HCT116 (cell line): ENCODE results near the gene GRIP2. TPM values are rescaled to one million over a fixed set of nuclear protein-coding genes. Genes with fewer than 3 reads are reported as not detected.

Source experiments
- ATAC-seq: fragments of 200-7000 bp; cut with Tn5 transposase; 2 replicates; pipeline ENCODE4 v1.9.1; 2020; ENCODE audit warnings: mild to moderate bottlenecking, moderate library complexity
- BruUV-seq: library from RNA; stranded (reverse); fragments of 400-500 nt; replicated peaks from 2 replicates; lab custom pipeline; 2021; lab: Mats Ljungman, UMichigan
- CTCF ChIA-PET: fragments of 300-600 bp; sonication (Branson Sonifier 250); formaldehyde crosslinking; loops from one replicate; lab custom pipeline; 2021; ENCODE audit warnings: antibody characterized with exemption; lab: Charles Lee
- POLR2A ChIA-PET: fragments of 300-600, 350-600 bp; sonication (Branson Sonifier 250); formaldehyde crosslinking; loops from one replicate; lab custom pipeline; 2021; ENCODE audit warnings: antibody characterized with exemption; lab: Charles Lee
- RAD21 ChIA-PET, 2 experiments: fragments of 300-600 bp; sonication (Branson Sonifier 250); formaldehyde crosslinking; loops; one replicate each; lab custom pipeline; 2023; ENCODE audit warnings: low total read pairs in 2 of 2; ENCODE audit not compliant: uncharacterized antibody in 2 of 2, unreplicated experiment in 2 of 2, low non-redundant PET in 1 of 2; lab: Charles Lee
- DNase-seq: peaks from one replicate; pipeline ENCODE4 v3.0.0-alpha.2; 2010; ENCODE audit warnings: low read depth, low spot score
- H2AFZ ChIP-seq: fragments of 200-600 bp; shearing (Covaris generic), sonication (generic); 2 replicates; pipeline ENCODE4 v1.6.1; 2017; ENCODE audit warnings: low read depth, mixed run types, mixed read lengths, antibody characterized with exemption, low read length; ENCODE audit not compliant: poor library complexity, severe bottlenecking
- H3K27ac ChIP-seq: 2 replicates; pipeline ENCODE4 v1.5.1; 2012; ENCODE audit warnings: low read depth, low read length
- H3K27me3 ChIP-seq: fragments of 200-600 bp; sonication (generic); 2 replicates; pipeline ENCODE4 v1.6.1; 2016; ENCODE audit warnings: mixed run types, low read length, mixed read lengths; ENCODE audit not compliant: insufficient read depth
- H3K36me3 ChIP-seq, 2 experiments: fragments of 200-500 bp in 1 of 2; fragments of 200-600 bp in 1 of 2; sonication (Bioruptor generic) in 1 of 2; sonication (generic) in 1 of 2; 2 replicates each; pipeline versions ENCODE4 v1.5.1 to v1.6.1; 2014 to 2016; ENCODE audit warnings: low read length in 2 of 2, inconsistent platforms in 1 of 2, mixed read lengths in 1 of 2, mixed run types in 1 of 2; ENCODE audit not compliant: insufficient read depth in 2 of 2, control insufficient read depth in 1 of 2
- H3K4me1 ChIP-seq, 2 experiments: fragments of 200-600 bp in 1 of 2; sonication (generic) in 1 of 2; 2 replicates each; pipeline versions ENCODE4 v1.5.1 to v1.6.1; 2012 to 2017; ENCODE audit warnings: low read length in 2 of 2, inconsistent platforms in 1 of 2, mild to moderate bottlenecking in 1 of 2, mixed read lengths in 1 of 2, mixed run types in 1 of 2, moderate library complexity in 1 of 2; ENCODE audit not compliant: insufficient read depth in 2 of 2, control insufficient read depth in 1 of 2
- H3K4me2 ChIP-seq: fragments of 200-600 bp; sonication (generic); 2 replicates; pipeline ENCODE4 v1.6.1; 2017; ENCODE audit warnings: mixed run types, low read length, mixed read lengths
- H3K4me3 ChIP-seq, 2 experiments: fragments of 200-600 bp in 1 of 2; sonication (generic) in 1 of 2; replicated peaks in 1 of 2; 2 replicates each; pipeline ENCODE4 v1.5.1; 2011 to 2016; ENCODE audit warnings: low read length in 2 of 2, control low read depth in 1 of 2, low read depth in 1 of 2, mild to moderate bottlenecking in 1 of 2, mixed read lengths in 1 of 2, mixed run types in 1 of 2
- H3K79me2 ChIP-seq: fragments of 200-600 bp; sonication (generic); 2 replicates; pipeline ENCODE4 v1.6.1; 2017; ENCODE audit warnings: mild to moderate bottlenecking, mixed run types, low read length, moderate library complexity, mixed read lengths; ENCODE audit not compliant: insufficient read depth
- H3K9ac ChIP-seq: fragments of 200-600 bp; sonication (generic); 2 replicates; pipeline ENCODE4 v1.6.1; 2016; ENCODE audit warnings: low read length, mixed read lengths
- H3K9me2 ChIP-seq: fragments of 200-600 bp; sonication (generic), shearing (Covaris generic); 2 replicates; pipeline ENCODE4 v1.6.1; 2017; ENCODE audit warnings: mixed run types, mild to moderate bottlenecking, moderate library complexity; ENCODE audit not compliant: insufficient read depth
- H3K9me3 ChIP-seq, 2 experiments: fragments of 200-500 bp in 1 of 2; fragments of 200-600 bp in 1 of 2; sonication (Bioruptor generic) in 1 of 2; sonication (generic) in 1 of 2; 2 replicates each; pipeline ENCODE4 v1.6.1; 2014 to 2017; ENCODE audit warnings: low read length in 2 of 2, mixed read lengths in 2 of 2, inconsistent platforms in 1 of 2, low read depth in 1 of 2, mild to moderate bottlenecking in 1 of 2, mixed run types in 1 of 2, moderate library complexity in 1 of 2; ENCODE audit not compliant: control insufficient read depth in 1 of 2, insufficient read depth in 1 of 2
- H4K20me1 ChIP-seq: fragments of 200-600 bp; sonication (generic), shearing (Covaris generic); 2 replicates; pipeline ENCODE4 v1.6.1; 2017; ENCODE audit warnings: mixed run types, mild to moderate bottlenecking, moderate library complexity; ENCODE audit not compliant: insufficient read depth
- CBX3 ChIP-seq: IDR thresholded peaks from 2 replicates; pipeline ENCODE4 v1.6.1; 2012; ENCODE audit warnings: low read depth
- CEBPB ChIP-seq: IDR thresholded peaks from 2 replicates; pipeline ENCODE4 v1.6.1; 2012; ENCODE audit warnings: low read depth
- EGR1 ChIP-seq: IDR thresholded peaks from 2 replicates; pipeline ENCODE4 v1.6.1; 2012; ENCODE audit warnings: low read depth
- ELF1 ChIP-seq: IDR thresholded peaks from 2 replicates; pipeline ENCODE4 v1.6.1; 2012; ENCODE audit warnings: low read depth, borderline replicate concordance
- EZH2 ChIP-seq: fragments of 200-600 bp; sonication (generic); IDR thresholded peaks from 2 replicates; pipeline ENCODE4 v1.6.1; 2017; ENCODE audit warnings: antibody characterized with exemption, mixed run types
- EZH2phosphoT487 ChIP-seq: fragments of 200-600 bp; IDR thresholded peaks from 2 replicates; pipeline ENCODE4 v1.6.1; 2018; ENCODE audit warnings: antibody characterized with exemption, borderline replicate concordance
- FOSL1 ChIP-seq: IDR thresholded peaks from 2 replicates; pipeline ENCODE4 v1.6.1; 2012; ENCODE audit warnings: low read depth
- JUND ChIP-seq: IDR thresholded peaks from 2 replicates; pipeline ENCODE4 v1.6.1; 2012
- MAX ChIP-seq: IDR thresholded peaks from 2 replicates; pipeline ENCODE4 v1.6.1; 2012
- POLR2A ChIP-seq: IDR thresholded peaks from 2 replicates; pipeline ENCODE4 v1.7.0; 2011; ENCODE audit warnings: borderline replicate concordance; ENCODE audit not compliant: insufficient read depth, insufficient read length; ENCODE audit errors: extremely low read depth
- POLR2AphosphoS5 ChIP-seq: IDR thresholded peaks from 2 replicates; pipeline ENCODE4 v1.6.1; 2011; ENCODE audit warnings: mild to moderate bottlenecking, low read depth, low read length, moderate library complexity
- RAD21 ChIP-seq: IDR thresholded peaks from 2 replicates; pipeline ENCODE4 v1.6.1; 2012; ENCODE audit warnings: low read depth, mild to moderate bottlenecking
- SIN3A ChIP-seq: IDR thresholded peaks from 2 replicates; pipeline ENCODE4 v1.6.1; 2012; ENCODE audit warnings: low read depth
- SP1 ChIP-seq: IDR thresholded peaks from 2 replicates; pipeline ENCODE4 v1.6.1; 2012; ENCODE audit warnings: low read depth
- SRF ChIP-seq: IDR thresholded peaks from 2 replicates; pipeline ENCODE4 v1.6.1; 2012; ENCODE audit warnings: low read depth
- TCF7L2 ChIP-seq: IDR thresholded peaks from 2 replicates; pipeline ENCODE4 v1.7.0; 2011; ENCODE audit warnings: borderline replicate concordance, inconsistent platforms; ENCODE audit not compliant: insufficient read depth, insufficient read length; ENCODE audit errors: extremely low read depth
- ZFX ChIP-seq: fragments of 450-650 bp; IDR thresholded peaks from 2 replicates; pipeline ENCODE4 v1.6.1; 2017
- intact Hi-C: fragments of 100-400 bp; cut with micrococcal nuclease; formaldehyde crosslinking; loops from 2 replicates; pipeline ENCODE4 v1.10.0; 2022
- total RNA-seq: library from RNA; stranded (reverse); gene quantifications from one replicate; pipeline ENCODE4 v1.2.1, GENCODE V29; 2021; ENCODE audit not compliant: unreplicated experiment
- TF ChIP-seq, protein P1 (sequence below): IDR thresholded peaks from 2 replicates; pipeline ENCODE4 v1.6.1; 2011; ENCODE audit warnings: mild to moderate bottlenecking, low read length, moderate library complexity; ENCODE audit not compliant: insufficient replicate concordance; ENCODE audit errors: extremely low read depth
- TF ChIP-seq, protein P2 (sequence below): IDR thresholded peaks from 2 replicates; pipeline ENCODE4 v1.6.1; 2012

GRIP2 gene
- total RNA-seq, 1 experiment from 2014 or later: 0.34 TPM

DNA sequence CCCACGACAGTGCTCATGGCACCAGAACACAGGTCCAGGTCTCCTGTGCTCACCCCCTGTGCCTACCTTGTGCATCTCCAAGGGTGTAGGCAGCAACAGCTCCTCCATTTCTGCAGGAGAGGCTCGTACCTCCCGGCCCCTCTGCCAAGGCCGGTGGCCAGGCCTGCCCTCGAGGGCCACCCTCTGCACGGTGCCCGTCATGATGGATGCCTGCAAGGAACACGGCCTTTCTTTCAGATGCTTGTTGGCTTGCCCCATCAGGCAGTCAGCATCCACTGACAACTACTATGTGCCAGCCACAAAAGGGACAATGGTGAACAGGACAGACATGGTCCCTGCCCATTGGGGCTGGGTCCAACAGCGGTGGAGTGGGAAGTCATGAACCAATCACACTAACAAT is 43.8 kb downstream of the GRIP2 start:
- no peaks in the 10 kb centered on the region for H3K9me3 ChIP-seq
- no peaks in the 10 kb centered on the region for H3K4me1 ChIP-seq
- no peaks in the 10 kb centered on the region for H4K20me1 ChIP-seq
- BruUV-seq: no TSS peak
- RAD21 ChIA-PET: no interaction called here
- TF ChIP-seq CEBPB (no peak), ELF1 (no peak), EZH2phosphoT487 (no peak), EZH2 (no peak), EGR1 (no peak), TCF7L2 (no peak), SRF (no peak), POLR2A (no peak), SIN3A (no peak), MAX (no peak), SP1 (no peak), CBX3 (no peak), ZFX (no peak), RAD21 (no peak), POLR2AphosphoS5 (no peak), FOSL1 (no peak), JUND (no peak)
- TF ChIP-seq, protein P1, sequence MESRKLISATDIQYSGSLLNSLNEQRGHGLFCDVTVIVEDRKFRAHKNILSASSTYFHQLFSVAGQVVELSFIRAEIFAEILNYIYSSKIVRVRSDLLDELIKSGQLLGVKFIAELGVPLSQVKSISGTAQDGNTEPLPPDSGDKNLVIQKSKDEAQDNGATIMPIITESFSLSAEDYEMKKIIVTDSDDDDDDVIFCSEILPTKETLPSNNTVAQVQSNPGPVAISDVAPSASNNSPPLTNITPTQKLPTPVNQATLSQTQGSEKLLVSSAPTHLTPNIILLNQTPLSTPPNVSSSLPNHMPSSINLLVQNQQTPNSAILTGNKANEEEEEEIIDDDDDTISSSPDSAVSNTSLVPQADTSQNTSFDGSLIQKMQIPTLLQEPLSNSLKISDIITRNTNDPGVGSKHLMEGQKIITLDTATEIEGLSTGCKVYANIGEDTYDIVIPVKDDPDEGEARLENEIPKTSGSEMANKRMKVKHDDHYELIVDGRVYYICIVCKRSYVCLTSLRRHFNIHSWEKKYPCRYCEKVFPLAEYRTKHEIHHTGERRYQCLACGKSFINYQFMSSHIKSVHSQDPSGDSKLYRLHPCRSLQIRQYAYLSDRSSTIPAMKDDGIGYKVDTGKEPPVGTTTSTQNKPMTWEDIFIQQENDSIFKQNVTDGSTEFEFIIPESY: no peak
- TF ChIP-seq, protein P2, sequence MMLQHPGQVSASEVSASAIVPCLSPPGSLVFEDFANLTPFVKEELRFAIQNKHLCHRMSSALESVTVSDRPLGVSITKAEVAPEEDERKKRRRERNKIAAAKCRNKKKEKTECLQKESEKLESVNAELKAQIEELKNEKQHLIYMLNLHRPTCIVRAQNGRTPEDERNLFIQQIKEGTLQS: no peak
- no peak overlapping the region for H3K4me2 ChIP-seq
- intact Hi-C loops: no loop called here
- CTCF ChIA-PET: no interaction called here
- no peaks in the 10 kb centered on the region for H3K36me3 ChIP-seq
- ATAC-seq (no peak), DNase-seq (no peak)
- H3K79me2 ChIP-seq: no peaks in the 10 kb centered on the region
- no peak overlapping the region for H2AFZ ChIP-seq
- H3K9me2 ChIP-seq: no peaks in the 10 kb centered on the region
- no peak overlapping the region for H3K4me3 ChIP-seq
- POLR2A ChIA-PET: no interaction called here
- no peaks in the 10 kb centered on the region for H3K27me3 ChIP-seq
- H3K27ac ChIP-seq: no peak overlapping the region
- H3K9ac ChIP-seq: no peak overlapping the region
